PC-3 (cell line): ENCODE measurements around the gene NACC2. TPM values are rescaled to one million over a fixed set of nuclear protein-coding genes. Genes with fewer than 3 reads are reported as not detected.

Source experiments
- ATAC-seq: fragments of 200-7000 bp; cut with Tn5 transposase; 2 replicates; pipeline ENCODE4 v1.9.1; 2020; ENCODE audit warnings: mild to moderate bottlenecking, moderate library complexity
- BruUV-seq: library from RNA; stranded (reverse); fragments of 400-500 nt; replicated peaks from 2 replicates; lab custom pipeline; 2021; lab: Mats Ljungman, UMichigan
- CTCF ChIA-PET: fragments of 300-600 bp; sonication (Branson Sonifier 250); formaldehyde crosslinking; loops from one replicate; lab custom pipeline; 2022; ENCODE audit warnings: antibody characterized with exemption; lab: Charles Lee
- POLR2A ChIA-PET: fragments of 300-600 bp; sonication (Branson Sonifier 250); formaldehyde crosslinking; loops from one replicate; lab custom pipeline; 2022; ENCODE audit warnings: antibody characterized with exemption; ENCODE audit not compliant: unreplicated experiment; lab: Charles Lee
- DNase-seq: peaks from one replicate; pipeline ENCODE4 v3.0.0-alpha.2; 2015
- H2AFZ ChIP-seq: fragments of 300-600 bp; sonication (generic); 2 replicates; pipeline ENCODE4 v1.6.0; 2016; ENCODE audit warnings: antibody characterized with exemption, low read length
- H3F3A ChIP-seq: fragments of 300-600 bp; sonication (generic); one replicate; pipeline ENCODE4 v1.6.0; 2017; ENCODE audit warnings: antibody characterized with exemption, low read length, control low read depth, mild to moderate bottlenecking; ENCODE audit not compliant: unreplicated experiment
- H3K27ac ChIP-seq: fragments of 300-600 bp; sonication (generic); 2 replicates; pipeline ENCODE4 v1.5.1; 2016; ENCODE audit warnings: mild to moderate bottlenecking, low read length
- H3K27me3 ChIP-seq: fragments of 300-600 bp; sonication (generic); 2 replicates; pipeline ENCODE4 v1.6.1; 2016; ENCODE audit warnings: low read length, mixed read lengths
- H3K36me3 ChIP-seq: fragments of 300-600 bp; sonication (generic); 2 replicates; pipeline ENCODE4 v1.6.1; 2016; ENCODE audit warnings: low read depth, mixed run types, low read length, mixed read lengths
- H3K4me1 ChIP-seq: fragments of 300-600 bp; sonication (generic); 2 replicates; pipeline ENCODE4 v1.5.1; 2016; ENCODE audit warnings: low read length; ENCODE audit not compliant: insufficient read depth
- H3K4me2 ChIP-seq: fragments of 300-600 bp; sonication (generic); 2 replicates; pipeline ENCODE4 v1.6.0; 2016; ENCODE audit warnings: low read length
- H3K4me3 ChIP-seq: fragments of 300-600 bp; sonication (generic); 2 replicates; pipeline ENCODE4 v1.5.1; 2016; ENCODE audit warnings: mild to moderate bottlenecking, low read length, mixed read lengths
- H3K79me2 ChIP-seq: fragments of 300-600 bp; sonication (generic); 2 replicates; pipeline ENCODE4 v1.6.1; 2017; ENCODE audit warnings: low read length, mixed read lengths
- H3K9ac ChIP-seq: fragments of 300-600 bp; sonication (generic); 2 replicates; pipeline ENCODE4 v1.6.0; 2016; ENCODE audit warnings: mild to moderate bottlenecking, low read length
- H3K9me2 ChIP-seq: fragments of 300-600 bp; sonication (generic); replicated peaks from 2 replicates; pipeline ENCODE4 v1.6.1; 2016; ENCODE audit warnings: mixed run types, low read length, mixed read lengths
- H3K9me3 ChIP-seq: fragments of 300-600 bp; sonication (generic); 2 replicates; pipeline ENCODE4 v1.6.1; 2016; ENCODE audit warnings: low read length, mixed read lengths
- H4K20me1 ChIP-seq: fragments of 300-600 bp; sonication (generic); 2 replicates; pipeline ENCODE4 v1.6.1; 2016; ENCODE audit warnings: low read length, mixed read lengths
- CTCF ChIP-seq: fragments of 300-600 bp; sonication (generic); conservative IDR thresholded peaks from 2 replicates; pipeline ENCODE4 v1.5.1; 2017; ENCODE audit warnings: antibody characterized with exemption, low read depth, mild to moderate bottlenecking, low read length
- EZH2 ChIP-seq: fragments of 300-600 bp; sonication (generic); IDR thresholded peaks from one replicate; pipeline ENCODE4 v1.6.1; 2017; ENCODE audit warnings: antibody characterized with exemption, mild to moderate bottlenecking, low read length; ENCODE audit not compliant: unreplicated experiment
- EZH2phosphoT487 ChIP-seq: fragments of 300-600 bp; sonication (generic); IDR thresholded peaks from 2 replicates; pipeline ENCODE4 v1.6.1; 2018; ENCODE audit warnings: mild to moderate bottlenecking, antibody characterized with exemption, low read length, borderline replicate concordance
- intact Hi-C: fragments of 100-400 bp; cut with micrococcal nuclease; formaldehyde crosslinking; loops from 2 replicates; pipeline ENCODE4 v1.9.0; 2023
- total RNA-seq: library from RNA; depleted of rRNA; stranded (reverse); fragments of >200 nt; gene quantifications from 2 replicates; pipeline ENCODE4 v1.2.3, GENCODE V29; 2014

The NACC2 gene
- total RNA-seq, 1 experiment from 2014 or later = 12.3 TPM

GRCh38 chr9:135959814-135960213 lies 135.3 kb downstream of the NACC2 start:
- Histone ChIP-seq H3K27me3 (no peaks in the 10 kb centered on the region), H3K4me3 (peak overlapping the region; percentile 96), H2AFZ (no peak overlapping the region), H3K9me2 (no peaks in the 10 kb centered on the region), H3K79me2 (peaks cover 56% of the 10 kb centered on the region), H4K20me1 (peaks cover 7% of the 10 kb centered on the region; the same call in 1 of the 2 replicates), H3K9me3 (no peaks in the 10 kb centered on the region), H3K27ac (no peak overlapping the region), H3F3A (no peaks in the 10 kb centered on the region), H3K36me3 (no peaks in the 10 kb centered on the region), H3K9ac (peak overlapping the region; percentile 81), H3K4me2 (peak overlapping the region; percentile 100), H3K4me1 (peaks cover 10% of the 10 kb centered on the region)
- peak; percentile 8; the same call in 1 of the 2 replicates for ATAC-seq
- intact Hi-C loops = loop anchor here (5.0 kb wide), 1 partner anchor 53 kb away; the partner anchor contains the start of gene CAMSAP1
- BruUV-seq = no TSS peak
- TF ChIP-seq EZH2 (no peak), CTCF (no peak)
- peak; percentile 15 for DNase-seq
- CTCF ChIA-PET = interaction anchor here (0.7 to 0.8 kb wide), 2 partner anchors 130 to 164 kb away, joined by 3 to 4 read pairs; no protein-coding TSS in a partner anchor
- POLR2A ChIA-PET = no interaction called here

GRCh38 chr9:135958485-135958884 lies 136.6 kb downstream of the NACC2 start:
- ChIA-PET POLR2A (no interaction called here), CTCF (no interaction called here)
- no peaks in the 10 kb centered on the region for H3F3A ChIP-seq
- DNase-seq (no peak), ATAC-seq (no peak)
- H3K4me2 ChIP-seq = no peak overlapping the region
- H3K9me2 ChIP-seq = no peaks in the 10 kb centered on the region
- no peaks in the 10 kb centered on the region for H3K27me3 ChIP-seq
- no peaks in the 10 kb centered on the region; the same call in 1 of the 2 replicates for H3K36me3 ChIP-seq
- H3K4me3 ChIP-seq = no peak overlapping the region
- H3K27ac ChIP-seq = no peak overlapping the region
- H3K79me2 ChIP-seq = peaks cover 56% of the 10 kb centered on the region
- BruUV-seq = no TSS peak
- TF ChIP-seq EZH2phosphoT487 (no peak), EZH2 (no peak), CTCF (no peak)
- intact Hi-C loops = no loop called here
- H3K4me1 ChIP-seq = peaks cover 10% of the 10 kb centered on the region
- no peak overlapping the region for H2AFZ ChIP-seq
- H3K9me3 ChIP-seq = no peaks in the 10 kb centered on the region
- peaks cover 7% of the 10 kb centered on the region; the same call in 1 of the 2 replicates for H4K20me1 ChIP-seq
- no peak overlapping the region for H3K9ac ChIP-seq

- Histone ChIP-seq H3K4me2 (no peak overlapping the region), H3K9me3 (no peaks in the 10 kb centered on the region), H3K4me3 (no peak overlapping the region), H4K20me1 (peaks cover 7% of the 10 kb centered on the region; the same call in 1 of the 2 replicates), H3K36me3 (no peaks in the 10 kb centered on the region; the same call in 1 of the 2 replicates), H3K27me3 (no peaks in the 10 kb centered on the region), H3K27ac (no peak overlapping the region), H3K4me1 (peaks cover 16% of the 10 kb centered on the region), H3K9ac (no peak overlapping the region), H3K9me2 (no peaks in the 10 kb centered on the region), H3F3A (peaks cover under 1% of the 10 kb centered on the region), H3K79me2 (peaks cover 56% of the 10 kb centered on the region), H2AFZ (no peak overlapping the region)
- intact Hi-C loops = no loop called here
- POLR2A ChIA-PET = no interaction called here
- CTCF ChIA-PET = no interaction called here
- BruUV-seq = no TSS peak
- ATAC-seq (no peak), DNase-seq (no peak)
- no peak for TF ChIP-seq EZH2phosphoT487
- no peak for TF ChIP-seq CTCF
- no peak for TF ChIP-seq EZH2
These were observed 137.7 kb downstream of the NACC2 start for GRCh38 chr9:135957431-135957830.
